ENCODE data around the gene ANKRD27.

Gene ANKRD27

DNA sequence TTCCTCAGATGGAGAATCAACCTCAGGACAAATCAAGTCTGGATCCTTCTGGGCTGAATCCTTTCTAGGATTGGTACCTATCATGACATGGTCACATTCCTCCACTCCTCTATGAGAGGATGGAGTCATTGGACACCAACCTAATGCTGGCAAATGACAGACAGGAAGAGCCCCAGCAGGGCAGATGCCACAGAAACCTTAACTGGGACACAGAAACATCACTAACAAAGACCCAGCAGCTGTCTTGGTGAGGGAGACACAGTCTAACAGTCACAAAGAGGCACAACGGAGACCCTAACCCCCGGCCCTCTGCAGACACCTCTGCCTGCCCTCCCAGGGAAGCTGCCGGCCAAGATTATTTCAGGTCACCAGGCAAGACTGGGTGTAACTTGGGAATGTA is 2.1 kb downstream of the ANKRD27 start:
- no peak overlapping the region for H3K4me3 ChIP-seq (ENCODE audit: low read depth, low read length)
- TF ChIP-seq, protein P1, sequence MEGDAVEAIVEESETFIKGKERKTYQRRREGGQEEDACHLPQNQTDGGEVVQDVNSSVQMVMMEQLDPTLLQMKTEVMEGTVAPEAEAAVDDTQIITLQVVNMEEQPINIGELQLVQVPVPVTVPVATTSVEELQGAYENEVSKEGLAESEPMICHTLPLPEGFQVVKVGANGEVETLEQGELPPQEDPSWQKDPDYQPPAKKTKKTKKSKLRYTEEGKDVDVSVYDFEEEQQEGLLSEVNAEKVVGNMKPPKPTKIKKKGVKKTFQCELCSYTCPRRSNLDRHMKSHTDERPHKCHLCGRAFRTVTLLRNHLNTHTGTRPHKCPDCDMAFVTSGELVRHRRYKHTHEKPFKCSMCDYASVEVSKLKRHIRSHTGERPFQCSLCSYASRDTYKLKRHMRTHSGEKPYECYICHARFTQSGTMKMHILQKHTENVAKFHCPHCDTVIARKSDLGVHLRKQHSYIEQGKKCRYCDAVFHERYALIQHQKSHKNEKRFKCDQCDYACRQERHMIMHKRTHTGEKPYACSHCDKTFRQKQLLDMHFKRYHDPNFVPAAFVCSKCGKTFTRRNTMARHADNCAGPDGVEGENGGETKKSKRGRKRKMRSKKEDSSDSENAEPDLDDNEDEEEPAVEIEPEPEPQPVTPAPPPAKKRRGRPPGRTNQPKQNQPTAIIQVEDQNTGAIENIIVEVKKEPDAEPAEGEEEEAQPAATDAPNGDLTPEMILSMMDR (IDR thresholded peaks at IDR 0.05; ENCODE audit: low read depth, low read length), result no peak

DNA sequence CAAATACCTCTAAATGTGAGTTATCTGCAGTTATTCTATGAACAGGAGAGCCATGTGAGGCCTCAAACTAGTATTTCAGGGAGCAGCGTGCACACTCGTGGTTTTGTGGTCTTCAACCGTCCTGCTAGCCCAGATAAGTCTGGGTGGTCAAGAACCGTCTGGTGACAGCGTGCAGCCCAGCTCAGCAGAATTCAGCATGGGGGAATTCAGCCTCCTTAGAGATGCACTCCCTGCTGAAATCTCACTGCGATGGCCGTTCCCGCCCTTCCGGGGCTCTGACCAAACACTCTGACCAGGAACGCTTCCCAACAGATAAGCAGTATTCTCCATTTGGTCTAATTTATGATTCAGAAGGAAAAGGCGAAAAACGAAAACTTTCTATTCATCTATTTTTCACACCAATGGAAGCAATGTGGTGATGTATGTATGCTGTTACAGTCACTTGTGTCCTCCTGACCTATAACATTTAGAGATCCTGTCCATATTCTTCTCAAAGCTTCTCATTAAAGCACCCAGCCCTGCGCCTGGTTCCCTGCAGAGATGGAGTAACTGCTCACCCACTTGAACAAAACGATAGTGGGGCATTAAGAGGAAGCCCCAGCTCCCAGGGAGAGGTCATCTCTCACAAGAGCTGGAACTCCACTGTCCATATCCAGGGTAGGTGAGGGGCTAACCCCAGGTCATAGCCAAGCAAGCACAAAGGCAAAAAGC is 2.9 kb downstream of the ANKRD27 start:
- no peak overlapping the region for H3K4me3 ChIP-seq (ENCODE audit: low read depth, low read length)
- TF ChIP-seq, protein P1 (IDR thresholded peaks at IDR 0.05; ENCODE audit: low read depth, low read length), result no peak

DNA sequence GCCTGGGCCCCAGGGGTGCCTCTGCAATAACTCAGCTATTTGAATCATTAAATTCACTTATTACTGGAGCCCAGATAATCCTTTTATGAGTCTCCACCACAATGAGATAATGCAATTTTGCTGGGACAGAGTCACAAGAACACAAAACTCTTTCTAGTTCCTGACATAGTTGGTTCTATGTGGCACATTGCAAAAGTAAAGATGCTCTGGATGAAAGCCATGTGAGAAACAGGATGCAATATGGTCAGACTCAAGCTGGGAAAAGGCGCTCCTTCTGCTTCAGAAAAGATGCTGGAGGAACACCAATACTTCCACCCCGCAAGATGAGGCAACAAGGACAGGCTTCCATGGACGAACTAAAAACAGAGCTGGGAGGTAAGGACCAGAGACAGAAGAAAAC is 5.7 kb downstream of the ANKRD27 start:
- TF ChIP-seq, protein P1 (IDR thresholded peaks at IDR 0.05; ENCODE audit: low read depth, low read length), result no peak

DNA sequence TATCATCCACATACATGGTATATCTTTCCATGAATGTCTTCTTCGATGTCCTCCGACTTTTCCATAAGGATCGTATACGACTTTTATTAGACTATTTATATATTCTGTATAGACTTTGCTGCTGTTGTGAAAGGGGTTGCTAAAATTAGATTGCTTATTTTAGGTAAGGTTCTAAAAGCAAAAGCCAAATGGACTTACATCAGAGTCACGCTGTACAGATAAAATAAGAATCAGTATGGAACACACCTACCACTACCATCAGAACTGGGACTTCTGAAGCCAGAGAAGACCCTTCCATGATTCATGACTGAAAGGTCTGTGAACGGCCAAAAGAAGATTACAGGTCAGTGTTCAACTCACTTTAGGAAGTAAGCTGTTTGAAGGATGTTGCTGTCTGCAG is 8.9 kb downstream of the ANKRD27 start:
- no peak overlapping the region for H3K4me3 ChIP-seq (ENCODE audit: low read depth, low read length)
- TF ChIP-seq, protein P1 (IDR thresholded peaks at IDR 0.05; ENCODE audit: low read depth, low read length), result no peak

More for the DNA sequence above, 5.7 kb downstream of the ANKRD27 start:
- H3K4me3 ChIP-seq (ENCODE audit: low read depth, low read length), result no peak overlapping the region

DNA sequence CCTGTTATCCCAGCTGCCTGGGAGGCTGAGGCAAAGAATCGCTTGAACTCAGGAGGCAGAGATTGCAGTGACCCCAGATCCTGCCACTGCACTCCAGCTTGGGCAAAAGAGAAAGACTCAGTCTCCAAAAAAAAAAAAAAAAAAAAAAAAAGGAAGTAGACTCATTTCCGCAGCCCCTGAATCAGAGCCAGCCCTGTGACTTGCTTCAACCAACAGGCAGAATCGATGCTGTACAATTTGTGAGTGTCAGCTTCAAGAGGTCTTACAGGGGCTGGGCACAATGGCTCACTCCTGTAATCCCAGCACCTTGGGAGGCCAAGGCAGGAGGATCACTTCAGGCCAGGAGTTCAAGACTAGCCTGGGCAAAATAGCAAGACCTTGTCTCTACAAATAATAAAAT is 12.8 kb downstream of the ANKRD27 start:
- TF ChIP-seq, protein P1 (IDR thresholded peaks at IDR 0.05; ENCODE audit: low read depth, low read length), result no peak

DNA sequence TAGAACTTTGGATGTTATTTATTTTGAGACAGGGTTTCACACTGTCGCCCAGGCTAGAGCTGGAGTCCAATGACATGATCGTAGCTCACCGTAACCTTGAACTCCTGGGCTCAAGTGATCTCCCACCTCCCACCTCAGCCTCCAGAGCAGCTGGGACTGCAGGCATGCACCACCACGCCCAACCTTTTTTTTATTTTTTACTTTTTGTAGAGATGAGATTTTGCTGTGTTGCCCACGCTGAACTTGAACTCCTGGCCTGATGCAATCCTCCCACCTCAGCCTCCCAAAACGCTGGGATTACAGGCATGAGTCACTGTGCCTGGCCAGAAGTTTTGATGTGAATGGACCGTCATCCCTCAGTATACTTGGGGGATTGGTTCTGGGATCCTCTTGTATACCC is 13.7 kb downstream of the ANKRD27 start:
- H3K4me3 ChIP-seq (ENCODE audit: low read depth, low read length), result no peak overlapping the region
- TF ChIP-seq, protein P1 (IDR thresholded peaks at IDR 0.05; ENCODE audit: low read depth, low read length), result no peak

More for the DNA sequence above, 12.8 kb downstream of the ANKRD27 start:
- H3K4me3 ChIP-seq (ENCODE audit: low read depth, low read length), result no peak overlapping the region

DNA sequence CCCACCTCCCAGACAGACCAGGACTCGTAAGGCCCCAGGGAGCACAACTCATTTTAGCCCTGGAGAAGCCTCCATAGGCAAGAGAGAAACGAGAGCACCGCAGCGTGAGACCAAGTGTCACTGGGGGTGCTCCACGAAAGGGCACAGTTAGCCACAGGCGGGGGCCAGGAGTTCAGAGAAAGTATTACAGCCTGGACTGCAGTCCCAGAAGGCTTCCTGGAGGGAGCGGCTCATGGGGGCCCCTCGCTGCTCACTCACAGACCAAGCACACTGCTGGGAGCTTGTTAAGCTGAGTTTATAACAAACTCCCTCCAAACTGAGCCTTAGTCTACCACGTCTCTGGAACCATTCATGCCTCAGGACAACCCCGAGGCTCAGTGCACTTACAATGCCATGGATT is 16.5 kb downstream of the ANKRD27 start:
- TF ChIP-seq, protein P1 (IDR thresholded peaks at IDR 0.05; ENCODE audit: low read depth, low read length), result no peak
- no peak overlapping the region for H3K4me3 ChIP-seq (ENCODE audit: low read depth, low read length)
